Measurements from ENCODE around the gene RASAL1.

DNA sequence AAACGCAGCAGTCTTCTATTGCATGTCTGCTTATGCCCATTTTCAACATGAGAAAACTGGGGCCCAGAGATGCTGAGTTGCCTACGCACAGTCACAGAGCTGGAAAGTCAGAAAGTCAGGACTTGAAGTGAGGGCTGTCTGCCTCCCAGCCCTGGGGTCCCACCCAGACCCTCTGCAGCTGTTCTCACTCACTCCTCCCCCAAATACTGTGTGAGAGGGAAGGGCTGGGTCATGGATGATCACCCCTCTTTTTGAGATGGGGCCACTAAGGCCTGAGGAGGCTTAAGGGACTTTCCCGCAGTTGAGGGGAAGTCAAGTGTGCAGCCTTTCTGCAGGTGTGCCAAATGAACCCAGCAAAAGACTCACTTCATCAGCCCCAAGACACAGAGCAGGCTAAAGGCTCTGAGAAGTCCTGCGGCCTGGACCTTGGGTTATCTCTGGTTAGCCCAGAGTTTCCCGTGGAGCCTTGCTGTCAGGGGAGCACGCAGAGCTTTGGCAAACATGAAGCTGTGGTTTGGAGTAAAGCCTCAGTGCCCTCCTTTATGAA, 60.4 kb downstream of the RASAL1 start:
- TF ChIP-seq, protein P1, sequence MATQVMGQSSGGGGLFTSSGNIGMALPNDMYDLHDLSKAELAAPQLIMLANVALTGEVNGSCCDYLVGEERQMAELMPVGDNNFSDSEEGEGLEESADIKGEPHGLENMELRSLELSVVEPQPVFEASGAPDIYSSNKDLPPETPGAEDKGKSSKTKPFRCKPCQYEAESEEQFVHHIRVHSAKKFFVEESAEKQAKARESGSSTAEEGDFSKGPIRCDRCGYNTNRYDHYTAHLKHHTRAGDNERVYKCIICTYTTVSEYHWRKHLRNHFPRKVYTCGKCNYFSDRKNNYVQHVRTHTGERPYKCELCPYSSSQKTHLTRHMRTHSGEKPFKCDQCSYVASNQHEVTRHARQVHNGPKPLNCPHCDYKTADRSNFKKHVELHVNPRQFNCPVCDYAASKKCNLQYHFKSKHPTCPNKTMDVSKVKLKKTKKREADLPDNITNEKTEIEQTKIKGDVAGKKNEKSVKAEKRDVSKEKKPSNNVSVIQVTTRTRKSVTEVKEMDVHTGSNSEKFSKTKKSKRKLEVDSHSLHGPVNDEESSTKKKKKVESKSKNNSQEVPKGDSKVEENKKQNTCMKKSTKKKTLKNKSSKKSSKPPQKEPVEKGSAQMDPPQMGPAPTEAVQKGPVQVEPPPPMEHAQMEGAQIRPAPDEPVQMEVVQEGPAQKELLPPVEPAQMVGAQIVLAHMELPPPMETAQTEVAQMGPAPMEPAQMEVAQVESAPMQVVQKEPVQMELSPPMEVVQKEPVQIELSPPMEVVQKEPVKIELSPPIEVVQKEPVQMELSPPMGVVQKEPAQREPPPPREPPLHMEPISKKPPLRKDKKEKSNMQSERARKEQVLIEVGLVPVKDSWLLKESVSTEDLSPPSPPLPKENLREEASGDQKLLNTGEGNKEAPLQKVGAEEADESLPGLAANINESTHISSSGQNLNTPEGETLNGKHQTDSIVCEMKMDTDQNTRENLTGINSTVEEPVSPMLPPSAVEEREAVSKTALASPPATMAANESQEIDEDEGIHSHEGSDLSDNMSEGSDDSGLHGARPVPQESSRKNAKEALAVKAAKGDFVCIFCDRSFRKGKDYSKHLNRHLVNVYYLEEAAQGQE (IDR thresholded peaks at IDR 0.05; ENCODE audit: low read depth): no peak
- no peak for TF ChIP-seq CREB1 (IDR thresholded peaks at IDR 0.05; ENCODE audit: low read depth)
- no peak for TF ChIP-seq EP300 (IDR thresholded peaks at IDR 0.05; ENCODE audit: borderline replicate concordance)

All from Ishikawa (cell line).